PC-3 (cell line): ENCODE results near the gene NPIPA3. TPM values are rescaled to one million over a fixed set of nuclear protein-coding genes. Genes with fewer than 3 reads are reported as not detected.
"Not testable (repeated sequence)": the region's sequence is repeated elsewhere in the genome, so short reads cannot be mapped to it uniquely, and the experiment has no call there.

ENCODE experiments used
- ATAC-seq: fragments of 200-7000 bp; cut with Tn5 transposase; 2 replicates; pipeline ENCODE4 v1.9.1; 2020; ENCODE audit warnings: mild to moderate bottlenecking, moderate library complexity
- Bru-seq: library from RNA; stranded (reverse); fragments of 400-500 nt; gene quantifications from one replicate; lab custom pipeline; 2021; lab: Mats Ljungman, UMichigan
- BruChase-seq, 2 experiments: library from RNA; stranded (reverse); fragments of 400-500 nt; gene quantifications; one replicate each; lab custom pipeline; 2021; lab: Mats Ljungman, UMichigan
- BruUV-seq: library from RNA; stranded (reverse); fragments of 400-500 nt; replicated peaks from 2 replicates; lab custom pipeline; 2021; lab: Mats Ljungman, UMichigan
- CTCF ChIA-PET: fragments of 300-600 bp; sonication (Branson Sonifier 250); formaldehyde crosslinking; loops from one replicate; lab custom pipeline; 2022; ENCODE audit warnings: antibody characterized with exemption; lab: Charles Lee
- POLR2A ChIA-PET: fragments of 300-600 bp; sonication (Branson Sonifier 250); formaldehyde crosslinking; loops from one replicate; lab custom pipeline; 2022; ENCODE audit warnings: antibody characterized with exemption; ENCODE audit not compliant: unreplicated experiment; lab: Charles Lee
- DNase-seq: peaks from one replicate; pipeline ENCODE4 v3.0.0-alpha.2; 2015
- H2AFZ ChIP-seq: fragments of 300-600 bp; sonication (generic); 2 replicates; pipeline ENCODE4 v1.6.0; 2016; ENCODE audit warnings: antibody characterized with exemption, low read length
- H3F3A ChIP-seq: fragments of 300-600 bp; sonication (generic); one replicate; pipeline ENCODE4 v1.6.0; 2017; ENCODE audit warnings: antibody characterized with exemption, low read length, control low read depth, mild to moderate bottlenecking; ENCODE audit not compliant: unreplicated experiment
- H3K27ac ChIP-seq: fragments of 300-600 bp; sonication (generic); 2 replicates; pipeline ENCODE4 v1.5.1; 2016; ENCODE audit warnings: mild to moderate bottlenecking, low read length
- H3K27me3 ChIP-seq: fragments of 300-600 bp; sonication (generic); 2 replicates; pipeline ENCODE4 v1.6.1; 2016; ENCODE audit warnings: low read length, mixed read lengths
- H3K36me3 ChIP-seq: fragments of 300-600 bp; sonication (generic); 2 replicates; pipeline ENCODE4 v1.6.1; 2016; ENCODE audit warnings: low read depth, mixed run types, low read length, mixed read lengths
- H3K4me1 ChIP-seq: fragments of 300-600 bp; sonication (generic); 2 replicates; pipeline ENCODE4 v1.5.1; 2016; ENCODE audit warnings: low read length; ENCODE audit not compliant: insufficient read depth
- H3K4me2 ChIP-seq: fragments of 300-600 bp; sonication (generic); 2 replicates; pipeline ENCODE4 v1.6.0; 2016; ENCODE audit warnings: low read length
- H3K4me3 ChIP-seq: fragments of 300-600 bp; sonication (generic); 2 replicates; pipeline ENCODE4 v1.5.1; 2016; ENCODE audit warnings: mild to moderate bottlenecking, low read length, mixed read lengths
- H3K79me2 ChIP-seq: fragments of 300-600 bp; sonication (generic); 2 replicates; pipeline ENCODE4 v1.6.1; 2017; ENCODE audit warnings: low read length, mixed read lengths
- H3K9ac ChIP-seq: fragments of 300-600 bp; sonication (generic); 2 replicates; pipeline ENCODE4 v1.6.0; 2016; ENCODE audit warnings: mild to moderate bottlenecking, low read length
- H3K9me2 ChIP-seq: fragments of 300-600 bp; sonication (generic); replicated peaks from 2 replicates; pipeline ENCODE4 v1.6.1; 2016; ENCODE audit warnings: mixed run types, low read length, mixed read lengths
- H3K9me3 ChIP-seq: fragments of 300-600 bp; sonication (generic); 2 replicates; pipeline ENCODE4 v1.6.1; 2016; ENCODE audit warnings: low read length, mixed read lengths
- H4K20me1 ChIP-seq: fragments of 300-600 bp; sonication (generic); 2 replicates; pipeline ENCODE4 v1.6.1; 2016; ENCODE audit warnings: low read length, mixed read lengths
- CTCF ChIP-seq: fragments of 300-600 bp; sonication (generic); conservative IDR thresholded peaks from 2 replicates; pipeline ENCODE4 v1.5.1; 2017; ENCODE audit warnings: antibody characterized with exemption, low read depth, mild to moderate bottlenecking, low read length
- EZH2 ChIP-seq: fragments of 300-600 bp; sonication (generic); IDR thresholded peaks from one replicate; pipeline ENCODE4 v1.6.1; 2017; ENCODE audit warnings: antibody characterized with exemption, mild to moderate bottlenecking, low read length; ENCODE audit not compliant: unreplicated experiment
- EZH2phosphoT487 ChIP-seq: fragments of 300-600 bp; sonication (generic); IDR thresholded peaks from 2 replicates; pipeline ENCODE4 v1.6.1; 2018; ENCODE audit warnings: mild to moderate bottlenecking, antibody characterized with exemption, low read length, borderline replicate concordance
- intact Hi-C: fragments of 100-400 bp; cut with micrococcal nuclease; formaldehyde crosslinking; loops from 2 replicates; pipeline ENCODE4 v1.9.0; 2023
- long read RNA-seq: library from polyadenylated mRNA; unstranded; transcript quantifications from one replicate; pipeline ENCODE4 v2.0.0, GENCODE V29; 2021; ENCODE audit not compliant: unreplicated experiment
- total RNA-seq: library from RNA; depleted of rRNA; stranded (reverse); fragments of >200 nt; gene quantifications from 2 replicates; pipeline ENCODE4 v1.2.3, GENCODE V29; 2014; rRNA removed

NPIPA3 gene
- total RNA-seq (1.1 and 1.4 TPM in 2 replicates), Bru-seq, nascent RNA (percentile 8 among the genes with signal in this experiment), BruChase-seq, experiment 1, labeled RNA remaining after a 6-hour chase (percentile 8 among the genes with signal in this experiment), BruChase-seq, experiment 2, labeled RNA remaining after a 2-hour chase (percentile 6 among the genes with signal in this experiment)
- long read RNA-seq = 0 reads

GRCh38 chr16:14703156-14704011, at the start of gene NPIPA3:
Gene NPIPA3 (plus strand): TSS chr16:14703411. CDS start chr16:14708944, 5,533 bp downstream.
- H2AFZ ChIP-seq, H3K9me2 ChIP-seq, CTCF ChIA-PET, POLR2A ChIA-PET, H3K4me1 ChIP-seq, H3K27ac ChIP-seq, H3F3A ChIP-seq, BruUV-seq, H3K79me2 ChIP-seq, H4K20me1 ChIP-seq, H3K4me2 ChIP-seq, H3K36me3 ChIP-seq, H3K9ac ChIP-seq, DNase-seq, H3K9me3 ChIP-seq, H3K4me3 ChIP-seq, intact Hi-C loops, H3K27me3 ChIP-seq: not testable (repeated sequence)
- ATAC-seq = peak; percentile 93

GRCh38 chr16:14658063-14658462, 45.1 kb upstream of the NPIPA3 start:
- no peaks in the 10 kb centered on the region for H3K36me3 ChIP-seq
- TF ChIP-seq EZH2phosphoT487 (no peak), EZH2 (no peak), CTCF (no peak)
- H3F3A ChIP-seq = no peaks in the 10 kb centered on the region
- BruUV-seq = no TSS peak
- ATAC-seq (no peak), DNase-seq (no peak)
- intact Hi-C loops = no loop called here
- H3K27ac ChIP-seq = no peak overlapping the region
- H3K4me2 ChIP-seq = no peak overlapping the region
- CTCF ChIA-PET = no interaction called here
- H3K9me3 ChIP-seq = no peaks in the 10 kb centered on the region
- H4K20me1 ChIP-seq = no peaks in the 10 kb centered on the region
- H3K27me3 ChIP-seq = no peaks in the 10 kb centered on the region
- no peaks in the 10 kb centered on the region for H3K4me1 ChIP-seq
- H3K79me2 ChIP-seq = no peaks in the 10 kb centered on the region
- no peak overlapping the region for H2AFZ ChIP-seq
- no peaks in the 10 kb centered on the region for H3K9me2 ChIP-seq
- POLR2A ChIA-PET = no interaction called here
- no peak overlapping the region for H3K4me3 ChIP-seq
- H3K9ac ChIP-seq = no peak overlapping the region

- no peaks in the 10 kb centered on the region for H4K20me1 ChIP-seq
- no peak overlapping the region for H3K27ac ChIP-seq
- H3K4me2 ChIP-seq = no peak overlapping the region
- BruUV-seq = no TSS peak
- no peaks in the 10 kb centered on the region for H3K4me1 ChIP-seq
- no peak for ATAC-seq
- no peaks in the 10 kb centered on the region for H3F3A ChIP-seq
- DNase-seq = no peak
- peaks cover 10% of the 10 kb centered on the region; the same call in 1 of the 2 replicates for H3K36me3 ChIP-seq
- POLR2A ChIA-PET = no interaction called here
- no peak for TF ChIP-seq EZH2
- no peak for TF ChIP-seq CTCF
- TF ChIP-seq EZH2phosphoT487 = no peak
- H3K9me3 ChIP-seq = no peaks in the 10 kb centered on the region
- no peaks in the 10 kb centered on the region for H3K27me3 ChIP-seq
- intact Hi-C loops = no loop called here
- no peaks in the 10 kb centered on the region for H3K9me2 ChIP-seq
- no peaks in the 10 kb centered on the region for H3K79me2 ChIP-seq
- no peak overlapping the region for H3K9ac ChIP-seq
- H2AFZ ChIP-seq = no peak overlapping the region
- H3K4me3 ChIP-seq = no peak overlapping the region
- CTCF ChIA-PET = no interaction called here
These were observed 35.6 kb upstream of the NPIPA3 start for GRCh38 chr16:14667347-14668266.
